Measurements from ENCODE around the gene DSCAML1. TPM values are rescaled to one million over a fixed set of nuclear protein-coding genes. Genes with fewer than 3 reads are reported as not detected.

Gene DSCAML1
- total and polyA plus RNA-seq, 7 donors = 0.04 to 0.52 (median 0.06) TPM

DNA sequence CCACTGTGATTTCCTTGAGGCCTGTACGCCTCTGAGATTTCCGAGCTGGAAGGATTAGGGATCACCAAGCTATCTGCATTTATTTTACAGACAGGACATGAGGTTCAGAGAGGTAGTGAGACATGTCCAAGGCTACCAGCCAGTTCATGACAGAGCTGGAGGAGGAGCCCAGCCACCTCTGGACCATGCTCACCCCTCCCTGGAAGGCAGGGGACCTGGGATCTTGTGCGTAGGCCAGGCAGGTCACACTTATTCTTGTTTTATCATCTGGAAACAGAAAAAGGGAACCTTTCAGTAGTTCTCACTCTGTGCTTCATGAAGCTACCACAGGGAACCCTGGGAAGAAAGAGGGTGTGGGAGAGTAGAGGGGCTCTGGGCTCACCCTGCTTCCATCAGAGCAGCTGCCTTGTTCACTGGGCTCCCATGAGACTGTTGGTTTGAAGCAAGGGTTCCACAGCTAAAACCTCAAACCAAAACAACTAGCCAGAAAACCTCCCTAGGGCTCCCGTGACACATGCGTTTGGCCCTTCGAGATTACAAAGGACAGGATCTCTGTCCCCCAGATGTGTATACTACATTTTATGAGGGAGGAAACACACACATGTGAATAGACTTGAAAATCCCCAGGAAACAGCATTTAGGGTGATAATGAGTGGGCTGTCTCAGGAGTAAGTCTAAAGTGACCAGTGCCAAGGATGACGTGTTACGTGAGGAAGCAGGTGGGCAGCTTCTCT, 106.4 kb downstream of the DSCAML1 start:
- no peak overlapping the region for H3K4me3 ChIP-seq
- DNase-seq (no peak), ATAC-seq (no peak)
- intact Hi-C loops (cut with DNase I) = no loop called here
- H3K27me3 ChIP-seq (ENCODE audit: insufficient read depth in 3 of 3, low read length in 2 of 3) = peaks cover 0 to 19% (median 0%) of the 10 kb centered on the region in 3 donors
- H3K27ac ChIP-seq = no peak overlapping the region
- H3K4me1 ChIP-seq = no peaks in the 10 kb centered on the region
- H3K36me3 ChIP-seq (ENCODE audit: insufficient read depth in 1 of 2, low read depth in 1 of 2) = no peaks in the 10 kb centered on the region
- TF ChIP-seq, protein P1, sequence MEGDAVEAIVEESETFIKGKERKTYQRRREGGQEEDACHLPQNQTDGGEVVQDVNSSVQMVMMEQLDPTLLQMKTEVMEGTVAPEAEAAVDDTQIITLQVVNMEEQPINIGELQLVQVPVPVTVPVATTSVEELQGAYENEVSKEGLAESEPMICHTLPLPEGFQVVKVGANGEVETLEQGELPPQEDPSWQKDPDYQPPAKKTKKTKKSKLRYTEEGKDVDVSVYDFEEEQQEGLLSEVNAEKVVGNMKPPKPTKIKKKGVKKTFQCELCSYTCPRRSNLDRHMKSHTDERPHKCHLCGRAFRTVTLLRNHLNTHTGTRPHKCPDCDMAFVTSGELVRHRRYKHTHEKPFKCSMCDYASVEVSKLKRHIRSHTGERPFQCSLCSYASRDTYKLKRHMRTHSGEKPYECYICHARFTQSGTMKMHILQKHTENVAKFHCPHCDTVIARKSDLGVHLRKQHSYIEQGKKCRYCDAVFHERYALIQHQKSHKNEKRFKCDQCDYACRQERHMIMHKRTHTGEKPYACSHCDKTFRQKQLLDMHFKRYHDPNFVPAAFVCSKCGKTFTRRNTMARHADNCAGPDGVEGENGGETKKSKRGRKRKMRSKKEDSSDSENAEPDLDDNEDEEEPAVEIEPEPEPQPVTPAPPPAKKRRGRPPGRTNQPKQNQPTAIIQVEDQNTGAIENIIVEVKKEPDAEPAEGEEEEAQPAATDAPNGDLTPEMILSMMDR (IDR thresholded peaks at IDR 0.05) = no peak
- whole genome bisulfite sequencing, 3 donors = 71 to 82% (median 76%) methylated on average over 8 of the region's 8 CpGs
- H3K9me3 ChIP-seq = no peaks in the 10 kb centered on the region

DNA sequence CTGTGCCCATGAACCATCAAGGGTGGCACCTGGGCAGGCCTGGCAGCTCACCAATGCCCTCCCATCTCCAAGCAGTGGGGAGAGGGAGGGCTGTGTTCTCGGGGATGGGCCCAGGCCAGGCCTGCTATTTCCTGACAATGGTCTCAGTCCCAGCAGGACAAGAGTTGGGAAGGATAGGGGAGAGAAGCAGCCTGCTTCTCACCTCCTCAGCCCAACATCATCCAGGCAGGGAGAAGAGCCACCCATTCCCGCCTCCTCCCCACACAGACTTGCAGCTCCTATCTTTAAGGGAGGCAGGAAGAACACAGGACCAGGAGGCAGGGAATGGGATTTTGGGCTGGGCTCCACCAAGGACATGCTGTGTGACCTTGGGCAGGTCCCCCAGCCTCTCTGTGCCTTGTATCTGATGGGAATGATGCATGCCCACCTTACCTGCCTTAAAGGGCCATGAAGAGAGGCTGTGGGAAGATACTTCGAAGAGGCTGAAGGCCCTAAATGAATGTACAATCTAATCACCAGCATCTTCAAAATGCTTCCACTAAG, 108.7 kb downstream of the DSCAML1 start:
- no peak for ATAC-seq
- no peak for DNase-seq
- Histone ChIP-seq H3K4me3 (no peak overlapping the region), H3K9me3 (no peaks in the 10 kb centered on the region), H3K4me1 (no peaks in the 10 kb centered on the region), H3K27me3 (ENCODE audit: insufficient read depth in 3 of 3, low read length in 2 of 3) (peaks cover 0 to 15% (median 0%) of the 10 kb centered on the region in 3 donors), H3K27ac (no peak overlapping the region), H3K36me3 (ENCODE audit: insufficient read depth in 1 of 2, low read depth in 1 of 2) (no peaks in the 10 kb centered on the region)
- TF ChIP-seq, protein P1 (IDR thresholded peaks at IDR 0.05) = no peak
- intact Hi-C loops (cut with DNase I) = no loop called here
- 67 to 76% (median 73%) methylated on average over 3 of the region's 3 CpGs for WGBS, 3 donors

DNA sequence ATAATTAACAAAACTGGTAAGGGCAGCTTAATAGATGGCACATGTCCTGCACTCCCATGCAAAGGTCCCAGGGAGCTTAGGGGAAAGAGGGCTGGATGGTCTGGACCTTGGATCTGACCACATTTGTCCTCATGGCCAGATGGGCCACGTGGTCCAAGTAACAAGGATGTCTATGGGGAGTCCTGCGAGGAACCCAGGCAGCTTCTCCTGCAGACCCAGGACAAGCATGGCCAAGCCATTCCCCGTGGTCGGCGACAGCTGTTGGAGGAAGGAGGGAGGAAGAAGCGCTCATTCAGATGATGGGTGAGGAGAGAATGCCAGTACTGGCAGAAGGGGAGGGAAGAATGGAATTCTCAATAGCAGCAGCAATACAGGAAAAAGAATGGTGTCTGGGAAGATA, 109.2 kb downstream of the DSCAML1 start:
- intact Hi-C loops (cut with DNase I) = no loop called here
- H3K9me3 ChIP-seq = no peaks in the 10 kb centered on the region
- H3K27me3 ChIP-seq (ENCODE audit: insufficient read depth in 3 of 3, low read length in 2 of 3) = peaks cover 0 to 15% (median 0%) of the 10 kb centered on the region in 3 donors
- no peaks in the 10 kb centered on the region for H3K4me1 ChIP-seq
- TF ChIP-seq, protein P1 (IDR thresholded peaks at IDR 0.05) = no peak
- no peak for DNase-seq
- ATAC-seq = no peak
- H3K27ac ChIP-seq = no peak overlapping the region
- 39 to 43% (median 39%) methylated on average over 6 of the region's 6 CpGs for WGBS, 3 donors
- H3K36me3 ChIP-seq (ENCODE audit: insufficient read depth in 1 of 2, low read depth in 1 of 2) = no peaks in the 10 kb centered on the region
- H3K4me3 ChIP-seq = no peak overlapping the region

DNA sequence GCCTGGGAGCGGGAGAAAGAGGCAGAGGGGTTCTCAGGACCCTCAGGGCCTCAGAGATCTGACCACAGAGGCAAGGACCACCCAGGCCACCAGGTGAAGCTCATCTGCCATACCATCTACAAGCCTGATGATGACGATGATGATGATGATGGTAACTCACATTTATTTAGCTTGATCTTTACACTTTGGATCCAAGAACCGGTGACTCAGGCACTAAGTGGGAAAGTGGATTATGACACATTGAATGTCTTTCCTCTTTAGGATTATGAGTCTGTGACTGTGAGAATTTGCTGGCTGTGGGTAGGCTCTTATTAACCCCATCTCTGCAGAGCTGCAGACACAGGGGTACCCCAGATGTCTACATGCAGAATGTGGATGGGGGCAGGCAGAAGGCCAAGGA, 110.3 kb downstream of the DSCAML1 start:
- Histone ChIP-seq H3K27ac (no peak overlapping the region), H3K4me1 (no peaks in the 10 kb centered on the region), H3K36me3 (ENCODE audit: insufficient read depth in 1 of 2, low read depth in 1 of 2) (no peaks in the 10 kb centered on the region), H3K27me3 (ENCODE audit: insufficient read depth in 3 of 3, low read length in 2 of 3) (peaks cover 0 to 11% (median 0%) of the 10 kb centered on the region in 3 donors), H3K4me3 (no peak overlapping the region), H3K9me3 (no peaks in the 10 kb centered on the region)
- ATAC-seq (no peak), DNase-seq (no peak)
- TF ChIP-seq, protein P1 (IDR thresholded peaks at IDR 0.05) = no peak
- intact Hi-C loops (cut with DNase I) = no loop called here
- 71 to 85% (median 72%) methylated on average over 3 of the region's 3 CpGs for WGBS, 3 donors

Measured in psoas muscle (tissue), 8 donors.